NCI-H1436 (cell line): Measurements from ENCODE around the gene TRPM3.
"Not testable (repeated sequence)": the region's sequence is repeated elsewhere in the genome, so short reads cannot be mapped to it uniquely, and the experiment has no call there.

Source experiments
- DNase-seq: peaks from one replicate; lab custom pipeline; 2025; lab: John Stamatoyannopoulos, UW

TRPM3 gene

DNA sequence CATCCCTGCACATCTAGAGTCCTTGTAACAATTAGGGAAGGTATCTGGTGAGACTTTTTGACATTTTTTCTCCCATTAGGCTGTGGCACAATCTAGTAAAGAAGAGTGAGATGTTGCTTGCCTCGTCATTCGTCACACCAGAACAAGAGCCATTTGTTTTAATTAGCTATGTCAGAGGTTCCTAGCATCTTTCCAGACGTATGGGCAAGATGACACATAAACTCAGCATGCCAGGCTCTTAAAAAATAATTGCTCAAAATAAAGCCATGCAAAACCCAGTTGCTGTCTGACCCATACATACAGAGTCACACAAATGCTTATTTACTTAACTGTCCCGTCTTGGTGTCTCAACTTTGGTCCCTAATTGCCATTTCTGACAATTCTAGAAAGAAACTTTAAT is 125.9 kb downstream of the TRPM3 start:
- no peak for DNase-seq

GRCh38 chr9:70994582-70994981 is 126.8 kb downstream of the TRPM3 start:
- no peak for DNase-seq

- no peak for DNase-seq
Observed at GRCh38 chr9:70988551-70988950, 132.9 kb downstream of the TRPM3 start.

DNA sequence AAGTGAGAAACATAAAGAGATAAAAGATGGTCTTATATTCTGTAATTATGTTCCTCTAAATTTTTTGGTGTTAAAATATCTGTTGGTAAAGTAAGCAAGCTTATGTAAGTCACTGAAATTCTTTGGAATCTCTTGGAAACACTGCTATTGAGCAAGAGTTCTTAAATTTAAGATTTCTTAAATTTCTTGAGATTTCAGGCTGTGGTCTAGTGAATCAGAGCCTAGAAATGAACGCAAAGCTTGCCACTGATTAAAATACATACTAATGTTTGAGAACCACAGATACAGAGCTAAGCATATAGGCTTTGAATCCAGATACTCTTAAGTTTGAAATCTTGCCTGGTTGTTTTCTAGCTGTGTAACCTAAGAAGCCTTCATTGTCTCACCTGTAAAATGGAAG is 133.4 kb downstream of the TRPM3 start:
- DNase-seq: no peak

DNA sequence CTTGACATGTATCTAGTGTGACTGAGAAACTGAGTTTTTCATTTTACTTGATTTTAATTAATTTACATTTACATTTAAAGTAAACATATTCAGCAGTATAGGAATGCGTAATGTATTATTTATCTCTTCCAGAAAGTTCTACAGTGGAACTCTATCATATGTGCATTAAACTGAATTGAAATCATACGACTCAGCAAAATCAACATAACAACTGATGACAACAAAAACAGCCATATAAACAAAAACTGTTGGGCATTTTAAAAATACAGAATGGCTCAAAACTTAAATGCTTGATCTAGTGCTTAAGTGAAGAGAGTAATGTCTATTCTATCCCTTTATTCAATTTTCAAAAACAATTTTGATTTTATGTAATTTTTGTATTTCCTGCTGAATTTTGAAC is 134.4 kb downstream of the TRPM3 start:
- DNase-seq: no peak

DNA sequence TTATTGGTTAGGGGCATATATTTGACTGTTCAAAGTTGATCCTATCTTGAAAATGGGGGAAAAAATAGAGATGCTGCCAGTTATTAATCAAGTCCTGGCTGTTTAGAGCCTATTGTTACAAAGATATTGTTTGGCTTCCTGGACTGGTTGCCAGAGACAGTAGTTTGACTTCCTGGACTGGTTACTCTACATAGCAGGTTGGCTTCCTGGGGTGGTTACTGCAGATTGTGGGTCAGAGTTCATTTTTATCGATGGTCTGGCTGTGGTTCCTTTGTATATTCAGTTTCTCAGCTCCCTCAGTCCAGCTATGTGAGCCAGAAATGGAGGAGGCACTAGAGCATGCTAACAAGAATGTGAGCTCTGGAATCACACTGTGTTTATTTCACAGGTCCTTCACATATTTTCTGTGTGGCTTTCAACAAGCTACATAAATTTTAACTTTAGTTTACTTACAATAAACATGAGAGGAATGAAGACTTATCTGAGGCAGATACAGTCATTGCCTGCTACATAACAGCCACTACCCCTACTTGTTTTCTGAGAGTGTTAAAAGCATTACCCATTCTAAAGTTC is 137.6 kb downstream of the TRPM3 start:
- no peak for DNase-seq

DNA sequence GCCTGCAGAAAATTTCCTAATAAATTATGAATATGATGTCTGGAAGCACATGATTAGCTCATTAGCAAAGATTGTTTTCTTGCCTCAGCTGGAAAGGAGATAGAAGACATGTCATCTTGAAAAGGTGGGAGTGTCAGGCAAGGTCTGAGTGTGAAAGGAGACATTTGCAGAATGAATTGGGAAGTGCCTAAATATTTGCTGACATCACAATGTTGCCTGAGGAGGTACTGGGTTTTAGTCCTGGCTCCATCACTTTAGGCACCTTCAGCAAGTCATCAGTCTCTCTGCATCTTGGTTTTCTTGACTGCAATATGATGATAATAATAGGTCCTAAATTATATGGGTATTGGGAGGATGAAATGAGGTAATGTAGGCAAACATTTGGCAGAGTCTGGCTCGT is 140.1 kb downstream of the TRPM3 start:
- DNase-seq: no peak

- DNase-seq: no peak
Observed at GRCh38 chr9:70979966-70980365, 141.5 kb downstream of the TRPM3 start.

GRCh38 chr9:70978085-70978484 is 143.3 kb downstream of the TRPM3 start:
- no peak for DNase-seq

GRCh38 chr9:70975821-70976220 is 145.6 kb downstream of the TRPM3 start:
- DNase-seq: no peak

- DNase-seq: no peak
Observed at GRCh38 chr9:70971723-70972122, 149.7 kb downstream of the TRPM3 start.

DNA sequence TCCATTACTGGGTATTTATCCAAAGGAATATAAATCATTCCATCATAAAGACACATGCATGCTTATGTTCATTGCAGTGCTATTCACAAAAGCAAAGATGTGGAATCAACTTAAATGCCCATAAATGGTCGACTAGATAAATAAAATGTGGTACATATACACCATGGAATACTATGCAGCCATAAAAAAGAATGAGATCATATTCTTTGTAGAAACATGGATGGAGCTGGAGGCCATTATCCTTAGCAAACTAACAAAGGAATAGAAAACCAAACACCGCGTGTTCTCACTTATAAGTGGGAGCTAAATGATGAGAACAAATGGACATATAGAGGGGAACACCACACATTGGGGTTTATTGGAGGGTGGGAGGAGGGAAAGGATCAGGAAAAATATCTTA is 155.0 kb downstream of the TRPM3 start:
- not testable (repeated sequence) for DNase-seq

DNA sequence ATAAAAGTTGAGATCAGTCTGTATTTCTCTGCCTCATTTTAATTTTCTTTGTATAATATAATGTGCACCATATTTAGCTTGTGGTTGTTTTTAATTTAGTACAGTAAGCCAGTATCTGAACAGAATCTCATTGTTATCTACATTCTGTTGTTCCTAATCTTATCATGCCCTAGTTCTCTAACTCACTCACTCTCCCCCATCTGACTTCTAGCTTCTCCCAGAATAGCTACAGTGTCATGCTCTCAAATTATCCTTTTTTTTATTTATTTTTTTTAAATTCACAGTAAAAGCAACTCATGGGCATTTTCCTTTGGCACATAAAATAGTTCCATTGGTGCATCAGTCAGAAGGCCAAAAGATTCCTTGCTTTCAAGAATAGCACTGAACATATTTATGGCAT is 156.6 kb downstream of the TRPM3 start:
- DNase-seq: no peak

DNA sequence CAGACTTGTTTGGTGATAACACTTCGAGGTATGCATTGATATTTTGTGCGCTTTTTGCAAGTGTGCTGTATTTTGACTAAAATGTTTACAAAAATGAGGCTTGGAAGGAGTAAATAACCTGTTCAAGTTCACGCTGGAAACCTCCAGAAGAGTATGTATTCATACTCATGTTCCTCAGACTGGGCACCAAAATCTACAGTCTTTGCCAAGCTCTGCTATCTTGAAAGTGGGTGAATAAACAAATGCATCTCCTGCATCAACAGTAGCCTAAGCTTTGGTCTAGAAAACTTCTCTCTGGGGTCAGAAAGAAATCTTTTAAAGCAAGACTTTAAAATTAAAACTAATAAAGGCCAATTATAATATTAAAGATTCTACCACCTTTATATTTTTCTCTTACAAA is 157.9 kb downstream of the TRPM3 start:
- no peak for DNase-seq

GRCh38 chr9:70962761-70963440 is 158.5 kb downstream of the TRPM3 start:
- DNase-seq: no peak

DNA sequence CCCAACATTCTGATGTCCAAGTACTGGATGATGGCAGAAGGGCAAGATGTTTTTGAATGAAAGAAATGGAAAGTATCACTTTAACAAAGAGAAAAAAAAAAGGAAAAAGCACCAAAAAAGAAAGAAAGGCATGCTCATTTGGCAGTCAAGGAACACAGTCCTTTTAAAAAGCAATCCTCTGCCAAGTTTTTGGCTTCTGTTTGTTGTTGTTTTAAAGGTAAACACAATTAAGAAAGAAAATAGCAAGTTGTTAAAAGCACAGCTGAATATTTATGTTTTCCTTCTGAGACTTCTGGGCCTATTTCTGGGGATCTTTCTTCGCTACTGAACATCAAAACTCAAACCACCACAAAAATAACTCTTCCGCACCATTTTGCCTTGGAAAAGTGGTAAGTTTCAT is 162.1 kb downstream of the TRPM3 start:
- DNase-seq: no peak

- no peak for DNase-seq
Observed at GRCh38 chr9:70954596-70955143, 166.8 kb downstream of the TRPM3 start.

- no peak for DNase-seq
Observed at GRCh38 chr9:70954126-70954525, 167.3 kb downstream of the TRPM3 start.

- DNase-seq: no peak
Observed at GRCh38 chr9:70951749-70952727, 169.4 kb downstream of the TRPM3 start.

DNA sequence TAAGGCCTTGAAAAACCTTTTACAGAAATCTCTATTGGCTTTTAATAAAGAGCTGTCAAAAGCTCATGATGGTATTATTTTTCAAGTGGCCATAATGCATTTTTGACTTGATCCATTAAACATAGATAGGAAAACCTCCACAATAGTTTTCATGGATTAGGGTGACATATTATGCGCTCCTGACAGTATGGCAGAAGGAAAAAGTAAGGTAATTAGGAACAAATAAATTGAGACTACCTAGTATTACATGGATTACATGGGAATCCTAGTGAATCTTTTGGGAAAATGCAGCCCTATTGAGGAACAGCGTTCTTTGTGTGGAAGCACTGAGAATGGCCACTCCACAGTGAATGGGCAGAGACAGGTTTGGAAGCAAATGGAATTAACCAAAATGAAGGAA is 171.2 kb downstream of the TRPM3 start:
- DNase-seq: no peak

GRCh38 chr9:70949239-70949638 is 172.2 kb downstream of the TRPM3 start:
- DNase-seq: no peak

DNA sequence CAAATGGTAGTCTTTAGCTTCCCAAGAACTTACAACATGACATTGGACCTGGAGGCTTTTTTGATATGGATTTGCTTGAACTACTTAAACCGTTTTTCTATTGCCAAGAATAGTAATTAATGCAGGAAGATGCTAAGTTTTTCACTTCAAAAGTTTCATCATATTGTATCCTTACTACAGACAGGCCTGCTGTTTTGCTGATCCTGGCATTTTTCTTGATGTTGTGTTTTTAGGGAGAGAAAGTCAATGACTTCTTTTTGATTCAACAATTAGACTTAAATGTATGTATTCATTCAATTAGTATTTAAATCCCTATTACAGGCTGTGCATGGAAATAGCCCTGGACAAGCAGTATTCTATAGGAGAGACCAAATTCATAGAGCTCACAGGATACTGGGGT is 172.7 kb downstream of the TRPM3 start:
- DNase-seq: no peak

- DNase-seq: no peak
Observed at GRCh38 chr9:70947511-70947910, 173.9 kb downstream of the TRPM3 start.
